SW 1271 (cell line): ENCODE measurements around the gene METTL17.
"Not testable (repeated sequence)": the region's sequence is repeated elsewhere in the genome, so short reads cannot be mapped to it uniquely, and the experiment has no call there.

Experiments used
- DNase-seq, 2 experiments: peaks; one replicate each; lab custom pipeline; 2025; lab: John Stamatoyannopoulos, UW

The METTL17 gene, protein sequence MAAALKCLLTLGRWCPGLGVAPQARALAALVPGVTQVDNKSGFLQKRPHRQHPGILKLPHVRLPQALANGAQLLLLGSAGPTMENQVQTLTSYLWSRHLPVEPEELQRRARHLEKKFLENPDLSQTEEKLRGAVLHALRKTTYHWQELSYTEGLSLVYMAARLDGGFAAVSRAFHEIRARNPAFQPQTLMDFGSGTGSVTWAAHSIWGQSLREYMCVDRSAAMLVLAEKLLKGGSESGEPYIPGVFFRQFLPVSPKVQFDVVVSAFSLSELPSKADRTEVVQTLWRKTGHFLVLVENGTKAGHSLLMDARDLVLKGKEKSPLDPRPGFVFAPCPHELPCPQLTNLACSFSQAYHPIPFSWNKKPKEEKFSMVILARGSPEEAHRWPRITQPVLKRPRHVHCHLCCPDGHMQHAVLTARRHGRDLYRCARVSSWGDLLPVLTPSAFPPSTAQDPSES

DNA sequence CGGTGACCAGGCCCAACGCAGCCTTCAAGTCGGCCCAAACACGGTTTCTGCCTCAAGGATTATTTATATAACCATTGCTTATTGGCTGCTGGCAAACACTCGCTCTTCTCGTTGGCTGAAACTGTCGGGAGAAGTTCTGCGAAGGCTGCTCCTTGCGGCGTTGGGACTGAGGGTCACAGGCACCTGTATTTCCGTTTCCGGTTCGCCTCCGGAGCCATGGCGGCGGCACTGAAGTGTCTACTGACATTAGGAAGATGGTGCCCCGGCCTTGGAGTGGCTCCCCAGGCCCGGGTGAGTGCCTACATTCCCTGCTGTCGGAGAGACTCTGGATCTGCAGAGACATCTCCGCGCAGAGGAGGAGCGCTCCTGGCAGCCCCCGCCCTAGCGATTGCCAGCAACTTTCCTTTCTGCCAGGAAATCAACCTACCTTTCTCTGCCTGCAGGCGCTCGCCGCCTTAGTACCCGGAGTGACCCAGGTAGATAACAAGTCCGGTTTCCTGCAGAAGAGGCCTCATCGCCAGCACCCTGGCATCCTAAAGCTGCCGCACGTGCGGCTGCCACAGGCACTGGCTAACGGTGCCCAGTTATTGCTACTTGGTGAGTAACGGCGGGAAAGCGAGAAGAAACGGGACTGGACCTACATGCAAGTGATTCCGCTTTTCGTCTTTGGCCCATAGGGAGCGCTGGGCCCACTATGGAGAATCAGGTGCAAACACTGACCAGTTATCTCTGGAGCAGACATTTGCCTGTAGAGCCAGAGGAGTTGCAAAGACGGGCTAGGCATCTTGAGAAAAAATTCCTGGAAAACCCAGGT lies at the start of gene METTL17:
Gene METTL17 (plus strand): TSS at position 194 of the 814 bp plus-strand sequence. CDS start 23 bp downstream, at position 217.
- peak; percentile 97 to 98 for DNase-seq

DNA sequence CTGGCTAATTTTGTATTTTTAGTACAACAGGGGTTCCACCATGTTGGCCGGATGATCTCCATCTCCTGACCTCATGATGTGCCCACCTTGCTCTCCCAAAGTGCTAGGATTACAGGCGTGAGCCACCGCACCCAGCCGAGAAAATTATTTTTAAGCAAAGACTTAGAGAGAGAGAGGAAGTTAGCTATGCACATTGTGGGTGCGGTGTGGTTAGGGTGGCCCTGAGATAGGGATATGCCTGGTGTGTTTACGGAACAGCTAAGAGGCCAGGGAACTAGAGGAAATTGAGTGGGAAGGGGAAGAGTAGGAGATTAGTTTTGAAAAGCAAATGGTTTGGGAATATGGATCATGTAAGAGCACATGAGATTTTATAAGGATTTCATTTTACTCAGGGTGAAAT lies 44.6 kb upstream of the METTL17 start:
- DNase-seq: not testable (repeated sequence)

DNA sequence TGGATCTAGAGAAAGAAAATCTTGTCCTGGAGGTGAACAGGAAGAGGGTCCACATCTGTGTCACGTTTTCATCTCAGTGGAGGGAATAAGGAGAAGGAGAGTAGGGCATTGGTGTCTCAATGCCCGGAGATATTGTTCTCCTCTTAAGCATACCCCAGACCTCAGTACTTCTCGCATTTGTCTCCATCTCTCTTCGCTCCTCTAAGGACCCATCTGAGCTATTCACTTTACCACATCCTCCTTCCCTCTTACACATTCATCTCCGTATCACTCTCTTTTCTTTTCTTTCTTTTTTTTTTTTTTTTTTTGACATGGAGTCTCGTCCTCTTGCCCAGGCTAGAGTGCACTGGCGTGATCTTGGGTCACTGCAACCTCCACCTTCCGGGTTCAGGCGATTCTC lies 43.1 kb upstream of the METTL17 start:
- DNase-seq: not testable (repeated sequence)

DNA sequence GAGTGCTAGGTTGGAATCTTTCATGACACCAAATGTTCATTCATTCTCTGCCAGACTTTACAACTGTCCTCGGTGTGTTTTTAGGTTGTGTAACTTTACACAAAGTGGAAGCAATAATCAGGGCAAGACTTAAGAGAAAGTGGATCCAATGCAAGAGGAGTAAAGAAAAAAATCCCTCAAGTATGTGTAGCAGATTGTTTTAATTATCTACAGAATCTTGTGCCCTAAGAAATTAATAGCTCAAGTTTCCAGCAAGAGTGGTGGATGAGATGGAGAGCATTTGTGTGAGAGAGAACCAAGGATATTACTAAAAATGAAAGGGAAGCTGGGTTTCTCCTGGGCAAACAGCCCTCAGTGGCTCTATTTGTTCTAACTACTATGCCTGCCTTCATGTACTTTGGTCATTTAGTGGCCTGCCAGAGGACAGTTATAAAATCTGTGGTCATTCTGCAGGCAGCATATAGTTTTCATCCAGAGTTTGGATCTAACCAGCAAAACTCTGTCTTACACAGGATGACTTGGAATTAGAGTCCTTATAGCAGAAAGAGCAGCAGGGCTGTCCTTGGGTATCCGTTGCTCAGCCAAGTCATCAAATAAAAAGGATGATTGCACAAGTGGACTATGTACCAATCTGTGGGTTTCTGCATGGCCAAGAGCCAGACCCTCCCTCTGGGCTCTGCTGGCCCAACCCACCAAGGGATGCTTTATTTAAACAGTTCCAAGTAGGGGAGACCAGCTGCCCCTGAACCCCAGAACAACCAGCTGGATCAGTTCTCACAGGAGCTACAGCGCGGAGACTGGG lies 34.8 kb upstream of the METTL17 start, which contains the start of gene RNASE2:
Gene RNASE2 (plus strand): TSS at position 752 of the 802 bp plus-strand sequence. CDS start 285 bp downstream, outside the sequence.
- not testable (repeated sequence) for DNase-seq

DNA sequence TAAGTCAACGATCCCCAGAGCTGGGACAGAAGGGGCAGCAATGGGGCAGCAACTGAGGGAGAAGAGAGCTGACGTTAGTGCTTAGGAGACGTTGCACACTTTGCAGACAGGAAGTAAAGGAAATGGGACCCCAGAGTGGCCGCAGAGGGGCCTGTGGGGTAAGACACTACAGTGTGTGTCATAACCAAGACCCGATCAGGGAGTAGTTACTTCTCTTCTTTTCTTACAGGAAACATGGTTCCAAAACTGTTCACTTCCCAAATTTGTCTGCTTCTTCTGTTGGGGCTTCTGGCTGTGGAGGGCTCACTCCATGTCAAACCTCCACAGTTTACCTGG lies 34.3 kb upstream of the METTL17 start:
- DNase-seq: not testable (repeated sequence)

DNA sequence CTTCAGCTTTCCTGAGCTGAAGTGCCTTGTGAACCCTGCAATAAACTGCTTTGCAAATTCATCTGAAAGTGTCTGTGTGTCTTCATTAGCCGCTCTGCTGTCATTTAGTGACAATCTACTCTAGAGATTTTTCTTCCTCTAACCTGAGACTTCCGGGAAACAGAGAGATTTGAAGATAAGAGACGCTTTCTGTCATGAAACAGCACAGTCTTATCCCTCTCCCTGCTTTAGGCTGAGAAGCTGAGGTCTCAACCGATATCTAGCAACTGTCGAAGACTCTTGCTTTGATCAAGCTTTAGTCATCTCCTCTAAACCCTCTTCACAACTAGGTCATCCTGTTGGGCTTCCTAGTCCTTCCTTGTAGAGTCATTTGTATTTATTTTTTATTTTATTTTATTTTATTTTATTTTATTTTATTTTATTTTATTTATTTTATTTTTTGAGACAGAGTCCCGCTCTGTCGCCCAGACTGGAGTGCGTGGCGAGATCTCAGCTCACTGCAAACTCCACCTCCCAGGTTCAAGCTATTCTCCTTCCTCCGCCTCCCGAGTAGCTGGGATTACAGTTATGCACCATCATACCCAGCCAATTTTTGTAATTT lies 33.3 kb upstream of the METTL17 start:
- no peak for DNase-seq

DNA sequence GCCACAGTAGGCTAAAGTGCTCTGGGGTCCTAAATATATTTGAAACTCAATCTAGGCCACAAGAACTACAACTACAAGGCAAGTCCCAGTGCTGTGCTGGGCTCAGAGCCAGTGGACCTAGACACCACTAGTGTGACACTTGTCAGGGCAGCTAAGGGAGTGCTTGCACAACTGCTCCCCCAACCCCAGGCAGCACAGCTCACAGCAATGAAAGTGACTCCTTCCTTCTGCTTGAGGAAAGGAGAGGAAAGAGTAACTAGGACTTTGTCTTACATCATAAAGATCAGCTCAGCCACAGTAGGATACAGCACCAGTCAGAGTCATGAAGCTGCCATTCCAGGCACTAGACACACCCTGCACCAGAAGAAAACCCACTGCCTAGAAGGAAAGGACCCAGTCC lies 30.8 kb upstream of the METTL17 start:
- not testable (repeated sequence) for DNase-seq

DNA sequence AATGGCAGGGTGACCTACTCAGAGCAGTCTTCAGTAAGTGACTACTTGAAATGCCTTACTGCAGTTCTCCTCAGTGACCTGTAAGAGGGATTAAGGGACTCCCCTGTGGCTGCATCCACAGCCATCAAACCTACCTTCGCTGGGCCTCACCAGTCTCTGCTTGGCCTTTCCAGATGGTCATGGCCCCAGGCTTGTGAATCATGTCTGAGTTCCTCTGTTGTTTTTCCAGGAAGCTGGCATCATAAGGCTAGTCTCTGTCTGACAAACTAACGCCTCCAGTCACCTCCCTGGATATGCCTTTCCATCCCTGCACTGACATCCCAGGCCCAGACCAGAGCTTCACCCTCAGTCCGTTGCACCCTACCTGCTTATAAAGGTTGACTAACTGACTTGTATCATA lies 20.4 kb upstream of the METTL17 start:
- no peak for DNase-seq

DNA sequence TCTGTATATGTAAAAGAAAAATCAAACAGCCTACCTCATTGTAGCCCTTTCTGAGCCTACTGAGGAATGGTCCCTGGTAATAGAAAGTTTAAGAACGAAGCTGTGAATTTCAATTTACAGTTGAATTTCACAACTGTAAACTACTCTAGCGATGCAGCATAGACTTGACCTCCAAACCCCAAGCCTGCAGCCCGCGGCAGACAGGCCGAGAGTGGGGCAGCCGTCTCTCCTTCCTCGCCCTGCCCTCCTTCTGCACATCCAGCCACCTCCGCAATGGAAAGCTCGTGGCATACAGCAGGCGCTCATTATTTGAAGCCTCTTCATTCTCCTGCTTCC lies 19.2 kb upstream of the METTL17 start:
- no peak for DNase-seq

DNA sequence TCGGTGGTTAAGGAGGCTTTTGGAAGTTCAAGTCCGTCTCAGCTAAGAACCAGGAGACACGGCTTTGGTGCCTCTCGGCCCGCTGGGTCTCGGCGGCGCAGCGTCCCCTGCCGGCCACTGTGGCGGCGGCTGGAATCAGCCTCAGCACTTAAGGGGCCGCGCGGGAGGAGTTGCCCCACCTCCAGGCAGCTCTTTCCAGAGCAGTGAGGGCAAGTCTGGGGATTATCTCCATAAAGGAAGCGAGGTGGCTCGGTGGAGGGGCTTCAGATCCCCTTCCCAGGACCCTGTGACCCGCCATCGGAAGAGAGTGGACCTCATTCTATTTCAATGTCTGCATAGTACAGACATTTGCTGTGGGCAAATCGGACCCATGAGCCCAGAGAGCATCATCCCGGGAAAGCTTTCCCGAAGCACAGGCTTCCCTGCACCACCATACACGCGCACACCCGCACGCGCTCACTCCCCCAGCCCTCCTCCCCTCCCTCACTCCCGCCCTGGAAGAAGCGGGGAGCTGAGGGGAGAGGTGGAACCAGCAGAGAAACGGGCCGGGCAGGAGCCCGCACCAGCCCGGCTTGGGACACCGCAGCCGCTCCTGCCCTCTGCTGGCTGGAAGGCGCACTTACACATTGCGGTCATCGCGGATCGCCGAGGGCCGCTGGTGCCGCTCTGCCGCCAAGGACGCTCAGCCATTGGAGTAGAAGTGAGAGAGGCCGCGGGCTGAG lies 18.6 kb upstream of the METTL17 start:
- peak; percentile 67 to 76 for DNase-seq

DNA sequence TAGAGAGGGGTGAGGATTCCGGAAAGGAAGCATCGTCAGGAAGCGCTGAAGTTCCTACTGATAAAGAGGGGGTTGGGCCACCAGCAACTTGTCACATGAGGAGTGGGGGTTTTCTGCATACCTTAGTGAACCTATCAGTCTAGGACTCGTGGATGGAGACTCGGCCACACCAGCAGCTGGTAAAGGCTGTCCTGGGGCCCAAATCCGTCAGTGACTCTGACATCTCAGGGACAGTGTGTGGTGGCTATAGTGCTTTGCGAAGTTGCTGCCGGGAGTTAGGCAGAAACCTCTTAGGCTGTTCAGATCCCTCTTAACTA lies 18.1 kb upstream of the METTL17 start:
- no peak for DNase-seq

DNA sequence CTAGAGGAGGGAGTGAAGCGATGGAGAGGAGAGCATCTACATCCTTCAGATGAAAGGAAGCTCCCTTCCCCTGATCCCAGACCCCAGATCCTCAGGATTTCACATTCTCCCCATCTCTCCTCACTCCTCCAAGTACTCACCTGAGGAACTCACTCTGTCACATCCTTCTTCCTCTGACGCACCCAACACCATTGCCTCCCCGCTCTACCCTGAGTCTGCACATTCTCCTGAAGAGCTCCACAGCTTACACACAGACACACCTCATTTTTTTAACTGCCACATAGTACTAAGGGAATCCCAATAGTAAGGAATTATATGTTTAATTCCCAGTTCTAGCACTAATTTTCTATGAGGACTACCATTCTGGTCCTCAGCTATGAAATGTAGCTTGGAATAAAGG lies 16.3 kb upstream of the METTL17 start:
- no peak for DNase-seq

DNA sequence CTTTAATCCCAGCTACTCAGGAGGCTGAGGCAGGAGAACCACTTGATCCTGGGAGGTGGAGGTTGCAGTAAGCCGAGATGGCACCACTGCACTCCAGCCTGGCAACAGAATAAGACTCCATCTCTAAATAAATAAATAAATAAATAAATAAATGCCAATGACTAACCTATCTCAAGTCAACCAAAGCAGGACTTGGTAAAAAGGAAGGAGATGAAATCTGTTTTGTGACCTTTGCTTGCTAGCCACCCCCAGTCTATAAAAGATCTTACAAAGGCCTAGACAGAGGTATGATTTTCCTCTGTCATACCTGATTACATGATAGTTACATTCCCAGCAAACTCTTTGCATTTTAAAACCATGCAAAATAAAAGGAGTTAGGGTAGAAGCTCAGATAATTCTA lies 13.5 kb upstream of the METTL17 start:
- DNase-seq: no peak

DNA sequence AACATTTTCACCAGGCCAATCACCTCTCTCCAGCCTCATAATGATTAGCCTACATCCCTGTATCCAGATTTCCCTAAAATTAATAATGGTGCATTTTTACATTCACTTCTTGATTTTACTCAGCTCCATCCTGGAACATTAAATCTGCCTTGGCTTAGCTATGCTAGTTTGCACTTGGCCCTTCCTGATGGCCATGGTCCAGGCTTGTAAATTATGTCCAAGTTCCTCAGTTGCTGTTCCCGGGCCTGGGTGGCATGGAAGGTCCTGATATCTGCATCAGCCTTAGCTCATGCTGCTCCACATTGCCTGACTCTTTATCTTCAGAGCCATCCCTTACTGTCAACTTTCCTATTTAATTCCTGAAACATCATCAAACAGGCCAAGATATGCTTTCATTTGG lies 11.1 kb upstream of the METTL17 start:
- no peak for DNase-seq

DNA sequence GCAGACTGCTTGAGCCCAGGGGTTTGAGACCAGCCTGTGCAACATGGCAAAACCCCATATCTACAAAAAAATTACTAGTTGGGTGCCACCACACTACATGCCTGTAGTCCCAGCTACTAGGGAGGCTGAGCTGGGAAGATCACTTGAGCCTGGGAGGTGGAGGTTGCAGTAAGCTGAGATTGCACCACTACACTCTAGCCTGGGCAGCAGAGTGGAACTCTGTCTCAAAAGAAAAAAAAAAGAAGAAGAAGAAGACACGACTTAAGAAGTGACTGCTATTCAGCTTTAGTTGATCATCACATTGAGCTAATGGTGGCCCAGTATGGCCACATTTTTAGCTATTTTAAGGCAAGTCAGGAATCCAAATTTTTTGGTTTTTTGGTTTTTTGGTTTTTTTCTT lies 8.9 kb upstream of the METTL17 start:
- DNase-seq: no peak

DNA sequence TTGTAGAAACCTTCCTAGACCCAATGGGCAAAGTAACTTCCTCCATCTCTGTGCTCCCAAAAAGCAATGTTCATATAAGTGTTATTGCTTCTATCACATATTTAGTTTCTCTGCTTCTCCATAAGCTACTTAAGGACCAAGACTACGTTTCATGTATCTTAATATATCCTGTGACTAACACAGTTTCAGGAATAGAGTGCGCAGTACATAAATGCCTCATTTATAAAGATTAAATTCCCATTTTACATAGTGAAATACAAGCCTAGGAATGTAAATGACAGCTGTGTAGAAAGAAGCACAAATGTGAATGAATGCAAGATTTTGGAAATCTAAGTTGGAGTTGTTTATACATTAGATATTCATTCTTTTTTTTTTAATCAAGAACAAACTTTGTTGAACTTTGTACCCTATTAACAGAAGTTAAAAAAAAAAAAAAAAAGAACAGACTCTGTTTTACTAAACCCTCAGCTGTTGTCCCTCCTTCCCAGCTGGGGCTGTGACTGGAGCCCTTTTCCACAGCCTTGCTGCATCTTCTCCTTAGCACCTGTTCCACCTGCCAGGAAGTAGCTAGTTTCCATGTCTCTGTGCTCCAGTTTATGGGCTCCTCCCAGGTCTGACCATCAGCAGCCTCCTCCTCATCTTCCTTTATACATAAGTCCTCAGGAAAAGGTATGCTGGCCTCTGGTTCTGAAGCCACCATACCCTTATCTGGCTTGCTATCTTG lies 7.0 kb upstream of the METTL17 start:
- no peak for DNase-seq

DNA sequence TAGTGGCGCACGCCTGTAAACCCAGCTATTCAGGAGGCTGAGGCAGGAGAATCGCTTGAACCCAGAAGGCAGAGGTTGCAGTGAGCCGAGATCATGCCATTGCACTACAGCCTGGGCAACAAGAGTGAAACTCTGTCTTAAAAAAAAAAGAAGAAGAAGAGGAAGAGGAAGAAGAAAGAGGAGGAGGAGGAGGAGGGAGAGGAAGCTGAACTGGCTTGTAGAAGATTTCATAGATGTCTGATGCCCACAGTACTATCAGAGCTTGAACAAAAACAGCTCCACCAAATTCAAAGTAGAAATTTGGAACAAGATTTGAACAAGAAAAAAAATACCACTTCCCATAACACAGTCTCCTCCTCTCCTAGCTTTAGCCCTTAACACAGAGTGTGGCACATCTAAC lies 4.1 kb upstream of the METTL17 start:
- not testable (repeated sequence) for DNase-seq

DNA sequence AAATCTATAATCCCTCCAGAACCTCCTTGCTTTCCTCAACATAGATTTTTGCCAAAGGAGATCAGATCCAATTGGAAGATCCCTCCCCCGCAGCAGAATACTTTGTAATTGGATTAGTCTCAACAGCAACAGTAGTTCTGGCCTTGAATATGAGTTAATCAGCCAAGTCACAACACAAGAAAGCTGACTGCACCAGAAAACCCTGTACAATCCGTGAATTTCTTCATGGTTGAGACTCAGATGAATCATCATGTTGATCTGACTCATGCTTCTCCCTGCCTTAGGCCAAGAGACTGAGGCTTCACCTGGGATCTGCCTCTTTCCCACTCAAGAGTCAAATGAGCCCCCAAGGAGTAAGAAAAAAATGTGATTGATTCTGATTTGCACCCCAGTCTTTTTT lies 3.0 kb upstream of the METTL17 start:
- peak; percentile 33 to 77 for DNase-seq

DNA sequence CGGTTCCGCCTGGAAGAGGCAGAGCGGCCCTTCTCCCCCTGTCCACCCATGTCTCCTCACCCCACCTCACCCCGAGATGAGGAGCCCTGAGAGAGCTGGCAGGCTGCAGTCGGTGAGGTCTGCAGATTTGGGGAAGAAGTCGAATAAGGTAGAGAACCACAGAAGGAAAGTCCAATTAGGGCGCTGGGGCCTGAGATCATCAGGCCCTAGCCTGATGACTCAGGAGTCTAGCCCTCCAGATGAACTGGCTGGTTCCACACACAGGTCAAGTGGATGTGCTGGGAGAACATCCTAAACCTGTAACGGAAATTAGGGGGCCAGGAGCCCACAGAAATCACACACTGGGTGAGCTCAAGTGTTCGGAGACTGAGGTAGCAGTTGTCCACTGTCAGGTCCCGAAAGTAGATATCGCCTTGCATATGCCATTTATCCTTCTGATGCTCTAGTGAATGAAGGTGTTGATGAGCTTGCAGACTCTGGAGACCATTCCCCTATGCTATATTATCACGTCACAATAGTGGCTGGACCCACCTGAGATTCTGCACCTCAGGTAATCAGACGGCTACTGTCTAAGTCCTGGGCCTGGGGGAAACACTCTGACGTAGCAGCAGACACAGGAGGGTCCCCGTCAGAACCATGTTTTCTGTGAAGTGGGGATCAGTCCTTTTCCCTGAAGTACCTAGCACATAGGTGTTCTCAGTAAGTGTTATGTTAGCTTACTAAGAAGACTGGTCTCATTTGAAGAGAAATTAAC lies 886 bp upstream of the METTL17 start:
- DNase-seq: no peak

DNA sequence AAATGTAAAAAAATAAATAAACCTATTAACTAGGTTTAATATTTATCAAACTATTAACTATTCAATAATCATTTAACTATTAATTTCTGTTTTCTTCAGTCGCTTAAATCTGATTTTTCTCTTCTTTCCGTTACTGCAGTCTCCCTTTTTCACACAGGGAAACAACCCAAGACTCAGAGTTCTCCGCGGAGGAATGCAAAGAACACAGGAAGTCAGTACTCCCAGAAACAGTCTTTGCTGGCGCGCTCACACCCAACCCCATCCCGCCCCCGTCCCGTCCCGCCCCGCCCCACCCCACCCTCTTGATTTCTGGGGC lies 351 bp upstream of the METTL17 start:
- DNase-seq: no peak
